B cell (primary cell): Measurements from ENCODE around the gene PTPRF.

Experiments
- CTCF ChIP-seq: fragments of 200-600 bp; IDR thresholded peaks from one replicate; pipeline ENCODE4 v1.8.0; 2022; ENCODE audit warnings: antibody characterized with exemption, mild to moderate bottlenecking
- EZH2 ChIP-seq: IDR thresholded peaks from 2 replicates; pipeline ENCODE4 v1.6.1; 2012; ENCODE audit warnings: borderline replicate concordance, low read depth, mild to moderate bottlenecking, moderate library complexity, low read length; ENCODE audit not compliant: insufficient read depth, poor library complexity, severe bottlenecking

GRCh38 chr1:43542527-43543458 is 12.1 kb downstream of the PTPRF start:
- TF ChIP-seq EZH2: no peak
- TF ChIP-seq CTCF: no peak
